ENCODE data around the gene HNRNPA1.

HNRNPA1 gene

GRCh38 chr12:54294953-54295566 lies 14.5 kb downstream of the HNRNPA1 start:
- Histone ChIP-seq H3K4me1 (peaks cover 14% of the 10 kb centered on the region), H3K9me3 (no peaks in the 10 kb centered on the region; the same call in 1 of the 2 replicates), H3K36me3 (no peaks in the 10 kb centered on the region; the same call in 1 of the 2 replicates), H3K4me3 (ENCODE audit: low read depth, low read length) (no peak overlapping the region), H3K27me3 (no peaks in the 10 kb centered on the region)
- no peak for DNase-seq
- no peak for TF ChIP-seq CTCF (IDR thresholded peaks at IDR 0.05; ENCODE audit: low read depth, low read length)

- Histone ChIP-seq H3K27me3 (no peaks in the 10 kb centered on the region), H3K9me3 (no peaks in the 10 kb centered on the region; the same call in 1 of the 2 replicates), H3K4me1 (peaks cover 18% of the 10 kb centered on the region), H3K36me3 (no peaks in the 10 kb centered on the region; the same call in 1 of the 2 replicates), H3K4me3 (ENCODE audit: low read depth, low read length) (no peak overlapping the region)
- TF ChIP-seq CTCF (IDR thresholded peaks at IDR 0.05; ENCODE audit: low read depth, low read length), result no peak
- DNase-seq, result no peak
Measured at GRCh38 chr12:54296393-54297099, 16.0 kb downstream of the HNRNPA1 start.

GRCh38 chr12:54298904-54299303 lies 18.4 kb downstream of the HNRNPA1 start:
- DNase-seq, result no peak
- H3K4me3 ChIP-seq (ENCODE audit: low read depth, low read length), result no peak overlapping the region
- peaks cover 19% of the 10 kb centered on the region for H3K4me1 ChIP-seq
- no peaks in the 10 kb centered on the region; the same call in 1 of the 2 replicates for H3K9me3 ChIP-seq
- H3K27me3 ChIP-seq, result no peaks in the 10 kb centered on the region
- TF ChIP-seq CTCF (IDR thresholded peaks at IDR 0.05; ENCODE audit: low read depth, low read length), result no peak
- H3K36me3 ChIP-seq, result no peaks in the 10 kb centered on the region

- DNase-seq, result no peak
- H3K4me1 ChIP-seq, result peaks cover 21% of the 10 kb centered on the region
- no peak overlapping the region for H3K4me3 ChIP-seq (ENCODE audit: low read depth, low read length)
- no peaks in the 10 kb centered on the region for H3K36me3 ChIP-seq
- H3K9me3 ChIP-seq, result no peaks in the 10 kb centered on the region
- no peak for TF ChIP-seq CTCF (IDR thresholded peaks at IDR 0.05; ENCODE audit: low read depth, low read length)
- H3K27me3 ChIP-seq, result no peaks in the 10 kb centered on the region
Measured at GRCh38 chr12:54299515-54300224, 19.1 kb downstream of the HNRNPA1 start.

GRCh38 chr12:54300225-54300731 lies 19.8 kb downstream of the HNRNPA1 start:
- Histone ChIP-seq H3K36me3 (no peaks in the 10 kb centered on the region), H3K4me1 (peaks cover 17% of the 10 kb centered on the region), H3K27me3 (no peaks in the 10 kb centered on the region), H3K4me3 (ENCODE audit: low read depth, low read length) (peak overlapping the region; percentile 36; the same call in 1 of the 2 replicates), H3K9me3 (no peaks in the 10 kb centered on the region)
- DNase-seq, result no peak
- no peak for TF ChIP-seq CTCF (IDR thresholded peaks at IDR 0.05; ENCODE audit: low read depth, low read length)

Measured in BE2C (cell line).